ENCODE results near the gene MNT.

Gene MNT

GRCh38 chr17:2372681-2373080 is 28.2 kb downstream of the MNT start:
- H3K27me3 ChIP-seq (ENCODE audit: insufficient read depth, low read depth, severe bottlenecking) = no peaks in the 10 kb centered on the region
- DNase-seq = no peak
- no peak overlapping the region for H3K27ac ChIP-seq
- H3K36me3 ChIP-seq = peaks cover 24% of the 10 kb centered on the region
- no peak for TF ChIP-seq CTCF (IDR thresholded peaks at IDR 0.05; ENCODE audit: low read depth, low read length)
- no peaks in the 10 kb centered on the region for H3K9me3 ChIP-seq (ENCODE audit: severe bottlenecking)
- H3K4me3 ChIP-seq (ENCODE audit: low read depth, low read length) = no peak overlapping the region

- Histone ChIP-seq H3K36me3 (peaks cover 25% of the 10 kb centered on the region), H3K27me3 (ENCODE audit: insufficient read depth, low read depth, severe bottlenecking) (no peaks in the 10 kb centered on the region), H3K4me3 (ENCODE audit: low read depth, low read length) (no peak overlapping the region), H3K9me3 (ENCODE audit: severe bottlenecking) (no peaks in the 10 kb centered on the region), H3K27ac (no peak overlapping the region)
- TF ChIP-seq CTCF (IDR thresholded peaks at IDR 0.05; ENCODE audit: low read depth, low read length) = no peak
- DNase-seq = no peak
These were observed 28.7 kb downstream of the MNT start for GRCh38 chr17:2372180-2372579.

DNA sequence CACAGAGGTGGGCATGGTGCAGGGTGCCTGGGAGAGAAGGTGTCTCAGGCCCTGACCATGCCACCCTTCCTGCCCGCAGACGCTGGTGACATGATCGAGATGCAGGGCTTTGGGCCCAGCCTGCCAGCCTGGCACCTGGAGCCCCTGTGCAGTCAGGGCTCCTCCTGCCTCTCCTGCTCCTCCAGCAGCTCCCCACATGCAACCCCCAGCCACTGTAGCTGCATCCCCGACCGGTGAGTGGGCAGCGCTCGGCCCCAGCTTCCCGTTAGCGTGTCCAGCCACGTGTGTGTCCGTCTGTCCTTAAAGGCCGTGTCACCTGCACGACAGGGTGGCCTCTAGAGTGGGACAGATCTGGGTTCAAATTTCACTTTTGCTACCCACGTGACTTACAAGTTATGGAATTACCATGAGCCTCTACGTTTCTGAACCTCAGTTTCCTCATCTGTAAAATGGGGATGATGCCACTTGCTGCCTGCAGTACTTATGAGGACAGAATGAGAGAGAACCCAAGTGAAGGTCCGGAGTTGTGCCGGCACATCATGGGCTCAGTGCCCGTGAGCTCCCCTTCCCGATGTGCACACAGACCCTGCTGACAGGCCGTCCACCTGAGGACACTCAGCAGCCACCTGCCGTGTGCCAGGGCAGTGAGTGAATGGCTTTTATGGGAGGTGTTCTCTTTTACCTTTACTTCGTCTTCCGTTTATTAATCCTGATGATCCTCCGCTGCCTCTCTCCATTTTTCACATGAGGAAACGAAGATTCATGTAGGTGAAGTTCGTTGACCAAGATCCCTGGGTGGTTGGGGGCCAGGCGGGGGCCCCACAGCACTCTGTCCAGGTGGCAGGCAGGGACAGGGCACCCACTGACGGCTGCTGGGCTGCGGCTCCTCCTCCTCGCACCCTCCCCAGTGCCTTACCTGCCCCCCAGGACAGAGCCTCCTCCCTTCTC is 29.4 kb downstream of the MNT start:
- no peak for TF ChIP-seq CTCF (IDR thresholded peaks at IDR 0.05; ENCODE audit: low read depth, low read length)
- H3K9me3 ChIP-seq (ENCODE audit: severe bottlenecking) = no peaks in the 10 kb centered on the region
- H3K36me3 ChIP-seq = peaks cover 19% of the 10 kb centered on the region
- H3K27ac ChIP-seq = no peak overlapping the region
- H3K27me3 ChIP-seq (ENCODE audit: insufficient read depth, low read depth, severe bottlenecking) = no peaks in the 10 kb centered on the region
- no peak for DNase-seq
- no peak overlapping the region for H3K4me3 ChIP-seq (ENCODE audit: low read depth, low read length)

- Histone ChIP-seq H3K27ac (no peak overlapping the region), H3K36me3 (peaks cover 21% of the 10 kb centered on the region), H3K27me3 (ENCODE audit: insufficient read depth, low read depth, severe bottlenecking) (no peaks in the 10 kb centered on the region), H3K9me3 (ENCODE audit: severe bottlenecking) (no peaks in the 10 kb centered on the region), H3K4me3 (ENCODE audit: low read depth, low read length) (no peak overlapping the region)
- no peak for TF ChIP-seq CTCF (IDR thresholded peaks at IDR 0.05; ENCODE audit: low read depth, low read length)
- no peak for DNase-seq
These were observed 30.7 kb downstream of the MNT start for GRCh38 chr17:2370211-2370589.

GRCh38 chr17:2369551-2370210 is 31.2 kb downstream of the MNT start:
- H3K27ac ChIP-seq = no peak overlapping the region
- peak; percentile 32 for TF ChIP-seq CTCF (IDR thresholded peaks at IDR 0.05; ENCODE audit: low read depth, low read length)
- no peaks in the 10 kb centered on the region for H3K9me3 ChIP-seq (ENCODE audit: severe bottlenecking)
- peak; percentile 62 for DNase-seq
- no peak overlapping the region for H3K4me3 ChIP-seq (ENCODE audit: low read depth, low read length)
- H3K27me3 ChIP-seq (ENCODE audit: insufficient read depth, low read depth, severe bottlenecking) = no peaks in the 10 kb centered on the region
- peaks cover 26% of the 10 kb centered on the region for H3K36me3 ChIP-seq
